ENCODE measurements around the gene ACBD4.

GRCh38 chr17:45102856-45103255 is 32.6 kb upstream of the ACBD4 start:
- TF ChIP-seq POLR2A (IDR thresholded peaks at IDR 0.05; ENCODE audit: low read depth, low read length) (no peak), CTCF (conservative IDR thresholded peaks at IDR 0.05; ENCODE audit: low read depth, low read length) (no peak), RFX5 (IDR thresholded peaks at IDR 0.05; ENCODE audit: low read depth, low read length) (no peak), RAD21 (IDR thresholded peaks at IDR 0.05; ENCODE audit: low read length) (no peak), CEBPB (IDR thresholded peaks at IDR 0.05; ENCODE audit: low read depth, low read length) (no peak), FOS (IDR thresholded peaks at IDR 0.05; ENCODE audit: low read depth, low read length) (no peak), RCOR1 (IDR thresholded peaks at IDR 0.05; ENCODE audit: insufficient replicate concordance, low read length) (no peak), MXI1 (IDR thresholded peaks at IDR 0.05; ENCODE audit: borderline replicate concordance, low read depth, low read length) (no peak), MAFK (IDR thresholded peaks at IDR 0.05; ENCODE audit: low read depth, low read length) (no peak), CHD1 (IDR thresholded peaks at IDR 0.05; ENCODE audit: low read depth, low read length) (no peak), ELK1 (IDR thresholded peaks at IDR 0.05; ENCODE audit: borderline replicate concordance, low read depth, low read length) (no peak)
- TF ChIP-seq, protein P1, sequence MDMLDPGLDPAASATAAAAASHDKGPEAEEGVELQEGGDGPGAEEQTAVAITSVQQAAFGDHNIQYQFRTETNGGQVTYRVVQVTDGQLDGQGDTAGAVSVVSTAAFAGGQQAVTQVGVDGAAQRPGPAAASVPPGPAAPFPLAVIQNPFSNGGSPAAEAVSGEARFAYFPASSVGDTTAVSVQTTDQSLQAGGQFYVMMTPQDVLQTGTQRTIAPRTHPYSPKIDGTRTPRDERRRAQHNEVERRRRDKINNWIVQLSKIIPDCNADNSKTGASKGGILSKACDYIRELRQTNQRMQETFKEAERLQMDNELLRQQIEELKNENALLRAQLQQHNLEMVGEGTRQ (IDR thresholded peaks at IDR 0.05; ENCODE audit: low read depth, low read length) = no peak

Measured in IMR-90 (cell line).